HG03064 (cell line): ENCODE results near the gene RGS9.

Experiments
- ATAC-seq: cut with Tn5 transposase; IDR thresholded peaks from one replicate; pipeline ENCODE4 v1.9.1; 2021; ENCODE audit warnings: low read depth; ENCODE audit not compliant: unreplicated experiment

The RGS9 gene

GRCh38 chr17:65236321-65236720 lies 99.2 kb downstream of the RGS9 start:
- no peak for ATAC-seq

GRCh38 chr17:65243838-65244625 lies 106.9 kb downstream of the RGS9 start:
- ATAC-seq: no peak

GRCh38 chr17:65246252-65246651 lies 109.1 kb downstream of the RGS9 start:
- ATAC-seq: no peak

- no peak for ATAC-seq
These were observed 112.6 kb downstream of the RGS9 start for GRCh38 chr17:65249774-65250173.

GRCh38 chr17:65254166-65254565 lies 117.0 kb downstream of the RGS9 start:
- no peak for ATAC-seq

GRCh38 chr17:65259281-65259680 lies 122.1 kb downstream of the RGS9 start:
- no peak for ATAC-seq

GRCh38 chr17:65259696-65260485 lies 122.7 kb downstream of the RGS9 start:
- no peak for ATAC-seq

- ATAC-seq: no peak
These were observed 123.5 kb downstream of the RGS9 start for GRCh38 chr17:65260626-65261025.

- ATAC-seq: no peak
These were observed 124.0 kb downstream of the RGS9 start for GRCh38 chr17:65261152-65261551.

GRCh38 chr17:65261682-65262636 lies 124.8 kb downstream of the RGS9 start:
- no peak for ATAC-seq

GRCh38 chr17:65265276-65265675 lies 128.1 kb downstream of the RGS9 start:
- no peak for ATAC-seq

- ATAC-seq: no peak
These were observed 131.7 kb downstream of the RGS9 start for GRCh38 chr17:65268832-65269231.

GRCh38 chr17:65270499-65271253 lies 133.5 kb downstream of the RGS9 start:
- ATAC-seq: no peak

GRCh38 chr17:65271296-65271695 lies 134.1 kb downstream of the RGS9 start:
- no peak for ATAC-seq
